Effector CD4-positive, alpha-beta T cell (primary cell): Measurements from ENCODE around the gene CTDSP2.
A peak's percentile ranks its signal among the peaks of the same experiment; 100 is the strongest.
"Not testable (repeated sequence)": the region's sequence is repeated elsewhere in the genome, so short reads cannot be mapped to it uniquely, and the experiment has no call there.

Experiments used
- DNase-seq: peaks from one replicate; pipeline ENCODE4 v3.0.0-alpha.2; 2020

Gene CTDSP2

DNA sequence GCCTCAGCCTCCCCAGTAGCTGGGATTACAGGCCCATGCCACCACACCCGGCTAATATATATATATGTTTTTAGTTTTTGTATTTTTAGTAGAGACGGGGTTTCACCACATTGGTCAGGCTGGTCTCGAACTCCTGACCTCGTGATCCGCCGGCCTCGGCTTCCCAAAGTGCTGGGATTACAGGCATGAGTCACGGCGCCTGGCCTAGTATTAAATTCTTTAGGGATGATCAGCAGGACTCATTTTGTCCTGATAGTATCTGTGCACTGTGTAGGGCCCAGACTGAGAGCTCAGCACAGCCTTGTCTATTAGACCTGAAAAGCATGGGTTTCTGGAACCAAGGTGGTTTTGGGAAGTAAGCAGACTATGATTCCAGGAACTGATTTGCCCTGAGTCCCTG is 34.5 kb upstream of the CTDSP2 start:
- DNase-seq: not testable (repeated sequence)

DNA sequence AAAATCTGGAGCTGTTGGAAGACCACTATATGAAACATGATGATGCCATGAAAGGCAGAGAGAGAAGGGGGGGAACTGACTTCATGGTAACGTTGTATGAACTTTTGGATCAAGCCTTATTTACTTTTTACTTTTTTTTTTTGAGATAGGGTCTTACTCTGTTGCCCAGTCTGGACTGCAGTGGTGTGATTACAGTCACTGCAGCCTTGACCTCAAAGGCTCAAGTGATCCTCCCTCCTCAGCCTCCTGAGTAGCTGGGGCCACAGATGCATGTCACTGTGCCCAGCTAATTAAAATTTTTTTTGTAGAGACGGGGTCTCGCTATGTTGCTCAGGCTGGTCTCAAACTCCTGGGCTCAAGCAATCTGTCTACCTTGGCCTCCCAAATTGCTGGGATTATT is 31.3 kb upstream of the CTDSP2 start:
- DNase-seq: no peak

DNA sequence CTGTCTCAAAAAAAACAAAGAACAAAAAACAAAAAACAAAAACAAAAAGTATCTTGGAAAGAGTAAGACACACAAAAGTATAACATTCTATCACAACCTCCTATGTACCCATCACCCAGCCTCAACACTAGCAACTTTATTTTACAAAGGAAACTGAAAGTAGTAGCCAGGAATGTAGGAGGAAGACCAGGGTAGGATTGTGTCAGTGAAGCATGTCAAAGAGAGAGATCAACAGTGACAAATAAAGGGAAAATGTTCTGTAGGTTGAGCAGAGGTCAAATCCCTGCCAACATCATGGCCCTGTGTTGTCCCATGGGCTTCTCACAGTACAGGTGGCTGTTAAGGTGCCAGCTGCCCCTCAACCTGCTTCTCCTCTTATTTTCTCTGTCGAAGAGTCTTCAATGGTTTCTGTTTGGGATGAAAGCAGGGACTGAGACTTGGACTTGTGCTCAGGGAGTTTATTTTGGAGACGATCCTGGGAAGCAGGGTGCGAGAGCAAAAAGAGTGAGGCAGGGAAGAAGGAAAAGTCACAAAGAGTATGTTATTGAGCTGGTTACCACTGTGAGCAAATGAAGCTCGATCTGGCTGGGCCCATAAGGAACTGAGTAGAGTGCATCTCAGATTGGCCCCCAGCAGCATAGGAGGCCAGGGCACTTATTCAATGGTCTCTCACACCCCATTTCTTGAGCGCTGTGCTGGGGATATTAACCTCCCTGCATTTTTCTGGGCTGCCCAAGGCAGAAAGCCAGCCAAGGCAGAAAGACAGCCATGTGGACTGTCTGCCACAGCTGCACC is 29.4 kb upstream of the CTDSP2 start:
- DNase-seq: no peak

DNA sequence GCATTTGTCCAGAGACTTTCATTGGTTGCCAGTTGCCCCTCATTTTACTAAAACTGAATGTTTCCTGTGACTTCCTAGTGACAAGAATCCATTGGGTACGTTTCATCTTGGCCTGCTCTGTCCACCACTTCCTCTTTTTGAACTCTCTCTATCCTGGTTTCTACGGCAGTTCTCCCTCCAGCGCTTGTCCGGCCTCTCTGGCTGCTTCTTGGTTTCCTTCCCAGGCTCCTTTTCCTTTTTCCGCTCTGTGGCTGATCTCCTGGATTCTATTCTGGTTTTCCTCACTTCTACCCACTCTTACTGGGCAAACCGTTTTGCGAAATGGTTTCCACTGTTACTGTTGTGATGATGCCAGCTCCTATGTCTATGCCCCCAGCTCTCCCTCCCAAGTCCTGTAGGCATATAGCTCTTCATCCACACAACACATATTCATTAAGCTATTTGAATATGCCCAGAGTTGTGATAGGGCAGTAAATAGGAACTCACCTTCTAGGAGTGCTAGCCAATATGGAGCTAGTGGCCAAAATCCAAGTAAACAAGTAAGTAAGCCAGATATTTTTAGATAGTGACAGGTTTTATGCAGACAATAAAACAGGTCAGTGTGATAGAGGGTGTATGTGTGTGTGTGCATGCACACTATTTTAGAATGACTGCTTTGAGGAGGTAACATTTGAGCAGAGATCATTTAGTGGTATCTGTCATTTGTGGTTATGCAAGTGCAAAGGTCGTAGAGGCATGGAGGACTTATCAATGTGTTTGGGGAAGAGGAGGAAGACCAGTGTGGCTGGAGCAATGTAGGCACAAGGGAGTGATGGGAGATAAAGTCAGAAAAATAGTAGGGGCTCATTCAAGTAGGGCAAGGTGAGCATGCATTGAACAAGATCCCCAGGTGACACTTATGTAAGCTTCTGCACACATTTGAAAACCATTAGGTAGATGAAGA is 27.9 kb upstream of the CTDSP2 start:
- DNase-seq: no peak

DNA sequence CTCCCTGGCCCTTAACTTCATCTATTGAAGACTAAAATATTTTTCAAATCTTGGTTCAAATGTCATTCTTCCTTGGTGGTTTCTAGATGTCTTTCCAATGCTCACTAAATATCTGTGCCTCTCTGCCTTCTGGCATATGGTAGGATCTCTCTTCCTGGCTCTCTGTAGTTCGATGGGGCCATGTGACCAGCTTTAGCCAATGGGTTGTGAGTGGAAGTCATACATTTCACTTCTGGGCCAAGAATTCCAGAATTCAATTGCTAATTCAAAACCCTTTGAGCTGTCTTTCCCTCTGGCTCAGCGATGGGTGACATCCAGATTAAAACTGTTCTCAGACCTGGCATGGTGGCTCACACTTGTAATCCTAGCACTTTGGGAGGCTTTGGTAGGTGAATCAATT is 25.8 kb upstream of the CTDSP2 start:
- DNase-seq: no peak

DNA sequence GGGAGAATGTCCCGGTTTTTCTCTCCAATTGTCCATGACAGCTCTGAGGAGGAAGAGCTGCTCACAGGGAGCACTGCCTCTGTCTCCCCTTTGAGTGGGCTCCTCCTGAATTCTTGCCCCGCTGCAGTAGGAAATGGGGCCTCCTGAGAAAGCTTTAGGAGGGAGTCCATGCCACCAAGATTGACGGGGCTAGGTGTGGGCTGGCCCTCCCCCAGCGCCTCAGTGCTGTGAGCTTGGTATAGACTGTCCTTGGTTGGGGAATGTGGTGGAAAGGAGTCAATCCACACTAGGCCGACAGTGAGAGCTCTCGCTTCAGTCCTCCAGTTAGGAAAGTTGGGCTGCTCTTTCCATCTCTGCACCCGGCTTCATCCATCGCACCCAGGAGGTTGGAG is 23.4 kb upstream of the CTDSP2 start:
- no peak for DNase-seq

DNA sequence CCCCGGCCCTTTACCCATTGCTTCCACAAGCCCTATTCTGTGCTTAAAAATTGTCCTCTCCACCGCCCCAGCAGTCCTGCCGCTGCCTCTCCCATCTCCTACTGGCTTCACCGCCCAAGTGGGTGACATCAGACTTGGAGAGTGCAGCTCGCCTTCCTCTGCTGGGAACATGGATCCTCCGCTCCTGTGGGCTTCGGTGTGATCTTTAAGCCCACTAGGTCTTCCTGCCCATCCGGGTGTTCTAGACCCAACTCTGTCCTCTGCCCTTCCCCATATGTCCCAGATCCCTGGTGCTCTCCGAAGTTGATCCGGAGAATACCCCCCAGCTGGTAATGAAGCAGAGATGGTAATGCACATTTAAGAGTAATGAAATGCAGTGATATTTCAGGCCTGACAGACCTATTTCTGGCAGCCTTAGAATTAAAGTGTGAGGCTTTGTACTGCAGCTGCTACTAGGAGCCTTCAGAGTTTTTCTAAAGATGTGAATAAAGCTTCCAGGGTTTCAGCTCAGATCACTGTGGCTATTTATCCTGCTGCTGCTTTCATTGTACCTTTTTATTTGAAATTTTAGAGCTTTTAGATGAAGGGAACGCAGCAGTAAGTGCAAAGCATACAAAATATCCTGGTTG is 22.9 kb upstream of the CTDSP2 start:
- no peak for DNase-seq

DNA sequence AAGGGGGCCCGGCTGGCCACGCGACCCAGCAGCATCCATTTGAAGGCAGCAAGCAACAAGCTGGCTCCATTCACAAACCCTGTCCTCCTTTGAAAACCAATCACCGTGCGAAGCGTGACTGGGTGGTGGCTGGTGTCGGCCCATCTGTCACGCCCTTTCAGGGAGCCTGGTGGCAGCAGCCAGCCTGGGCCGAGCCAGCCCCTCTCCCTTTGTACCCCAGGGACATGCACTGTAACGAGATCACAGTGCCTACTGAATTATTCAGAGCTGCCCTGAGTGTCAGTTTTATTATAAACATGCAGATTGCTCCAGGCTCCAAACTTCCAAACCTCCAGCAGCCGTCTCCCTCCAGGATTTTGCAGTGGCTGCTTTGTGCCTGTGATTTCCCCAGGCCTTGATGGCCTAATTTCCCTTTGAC is 22.3 kb upstream of the CTDSP2 start:
- DNase-seq: no peak

DNA sequence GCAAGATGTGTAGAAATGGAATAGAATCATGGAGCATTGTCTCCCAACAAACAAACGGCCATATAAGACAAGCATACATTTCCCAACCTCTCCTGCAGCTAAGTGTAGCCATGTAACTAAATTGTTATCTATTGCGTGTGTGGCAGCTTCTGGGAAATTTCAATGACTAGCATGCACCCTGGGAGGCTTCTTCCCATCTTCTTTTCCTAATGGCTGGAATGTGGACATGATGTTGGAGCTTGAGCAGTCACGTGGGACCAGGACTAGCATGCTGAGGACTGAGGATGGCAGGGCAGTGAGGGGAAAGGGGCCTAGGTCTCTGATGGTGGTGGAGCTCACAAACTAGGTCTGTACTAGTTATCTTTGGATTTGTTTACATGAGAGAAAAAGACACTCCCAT is 21.7 kb upstream of the CTDSP2 start:
- no peak for DNase-seq

DNA sequence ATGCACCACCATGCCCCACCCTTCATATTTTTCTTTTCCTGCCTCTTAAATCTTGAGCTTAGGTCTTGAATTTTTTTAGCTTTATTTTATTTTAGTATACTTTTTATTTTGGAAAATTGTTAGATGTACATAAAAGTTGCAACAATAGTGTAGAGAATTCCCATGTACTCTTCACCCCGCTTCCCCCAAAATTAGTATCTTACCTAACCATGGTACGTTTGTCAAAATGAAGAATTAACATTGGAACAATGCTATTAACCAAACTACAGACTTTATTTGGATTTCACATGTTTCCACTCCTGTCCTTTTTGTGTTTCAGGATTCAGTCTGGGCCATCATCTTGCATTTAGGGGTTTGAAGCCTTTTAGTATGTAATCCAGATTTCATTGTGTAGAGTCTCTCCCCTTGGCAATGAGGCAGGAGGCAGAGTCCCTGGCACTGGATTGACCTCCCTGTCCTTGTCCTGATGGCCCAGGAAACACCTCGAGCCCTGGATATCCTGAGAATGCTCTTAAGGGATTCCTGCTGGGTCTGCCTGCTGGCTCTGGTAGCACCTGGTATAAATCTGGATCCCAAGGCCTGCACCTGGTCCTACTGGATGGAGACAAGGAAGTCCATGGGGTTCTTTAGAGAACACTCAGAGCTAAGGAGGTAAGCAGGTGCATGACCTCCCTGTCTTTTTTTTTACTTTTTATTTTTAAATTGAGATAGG is 19.9 kb upstream of the CTDSP2 start:
- no peak for DNase-seq

DNA sequence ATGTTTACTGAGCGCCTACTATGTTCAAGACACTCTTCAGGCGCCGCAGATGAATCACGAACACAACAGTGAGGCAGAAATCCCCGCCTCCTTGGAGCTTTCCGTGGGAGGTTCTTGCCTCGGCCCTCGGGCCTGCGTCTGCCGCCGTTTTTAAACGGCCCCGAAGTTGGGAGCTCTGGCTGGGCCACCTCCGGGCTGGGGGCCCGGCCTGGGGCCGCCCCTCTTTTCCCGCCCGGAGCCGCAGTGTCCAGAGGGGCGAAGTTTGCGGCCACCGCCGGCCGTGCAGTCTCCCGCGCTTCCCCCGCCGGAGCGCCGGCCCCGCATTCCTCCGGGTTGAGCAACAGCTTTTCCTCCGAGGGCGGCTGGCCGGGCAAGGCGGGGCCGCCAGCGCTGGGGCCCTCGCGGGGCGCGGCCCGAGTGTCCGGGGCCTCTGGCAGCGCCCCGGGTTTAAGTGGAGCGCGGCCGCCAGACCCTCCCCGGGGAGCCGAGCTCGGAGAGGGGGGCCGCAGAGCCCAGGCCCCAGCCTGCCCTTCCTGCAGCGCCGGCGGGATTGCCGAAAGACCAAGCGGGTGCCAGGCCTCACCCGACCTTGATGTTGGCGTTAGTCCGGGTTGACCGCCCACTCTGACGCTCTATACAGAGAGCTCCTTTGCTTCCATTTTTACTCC is 18.7 kb upstream of the CTDSP2 start:
- DNase-seq: peak; percentile 29

DNA sequence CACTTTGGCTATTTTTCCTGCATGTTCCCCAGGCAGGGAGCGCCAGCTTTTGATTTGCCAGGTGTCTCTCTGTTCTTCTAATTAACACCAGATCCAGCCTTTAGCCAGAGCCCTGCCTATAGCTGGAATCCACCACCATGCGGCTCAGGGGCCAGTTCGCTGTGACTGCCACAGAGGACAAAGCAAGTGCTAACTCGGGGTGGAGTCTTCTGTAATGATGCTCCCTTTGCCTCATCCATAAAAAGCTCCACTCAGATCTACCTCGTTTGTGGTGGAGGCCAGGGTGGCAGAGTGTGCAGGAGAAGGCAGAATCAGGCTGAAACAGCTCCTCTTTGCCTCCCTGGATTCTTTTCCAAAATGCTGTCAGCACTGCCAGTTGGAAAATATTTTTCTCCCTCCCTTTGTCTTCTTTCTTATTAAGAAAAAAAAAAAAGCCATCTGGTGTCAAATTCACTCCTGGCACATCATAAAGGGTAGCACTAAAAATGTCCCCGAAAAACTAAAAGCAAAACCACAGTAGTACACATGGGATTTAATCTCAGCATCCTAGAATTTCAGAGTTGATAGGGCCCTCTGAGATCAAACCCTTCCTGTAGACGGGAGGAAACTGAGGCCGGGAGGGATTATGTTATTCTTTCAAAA is 18.0 kb upstream of the CTDSP2 start:
- DNase-seq: no peak

DNA sequence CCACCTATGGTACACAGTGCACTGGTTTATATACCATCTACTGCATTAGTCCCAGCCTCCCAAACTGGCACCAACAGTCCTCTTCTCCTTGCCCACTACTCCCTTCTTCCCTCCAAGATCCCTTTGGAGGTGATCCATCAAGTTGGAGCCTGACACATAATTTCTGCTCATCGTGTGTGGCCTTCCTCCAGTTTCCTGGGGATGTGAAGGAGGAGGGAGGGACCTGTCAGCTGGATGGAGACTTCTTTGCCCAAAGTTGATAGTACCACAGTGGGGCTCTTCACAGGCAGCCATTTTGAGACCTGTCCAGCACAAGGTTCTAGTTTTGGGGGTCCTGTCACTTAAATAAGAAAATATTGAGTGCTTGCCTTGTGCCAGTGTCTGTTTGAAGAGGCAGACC is 17.1 kb upstream of the CTDSP2 start:
- no peak for DNase-seq

DNA sequence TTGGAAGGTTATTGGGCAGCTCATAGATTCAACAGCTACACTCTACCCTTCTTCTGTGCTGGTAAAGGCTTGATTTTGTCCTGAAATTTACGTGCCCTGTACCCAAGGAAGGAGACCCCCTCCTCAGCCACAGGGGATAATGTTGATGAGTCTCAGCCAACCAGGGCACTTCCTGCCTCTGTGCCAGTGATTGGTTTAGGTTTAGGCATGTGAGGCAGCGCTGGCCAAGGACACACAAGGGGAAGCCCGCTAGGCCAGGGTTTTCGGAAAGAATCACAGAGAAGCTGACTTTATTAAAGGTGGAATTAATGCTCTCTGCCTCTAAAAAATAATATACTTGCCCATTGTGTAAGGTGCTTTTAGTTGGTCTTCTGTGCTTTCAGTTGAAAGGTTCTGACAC is 15.4 kb upstream of the CTDSP2 start:
- DNase-seq: no peak

DNA sequence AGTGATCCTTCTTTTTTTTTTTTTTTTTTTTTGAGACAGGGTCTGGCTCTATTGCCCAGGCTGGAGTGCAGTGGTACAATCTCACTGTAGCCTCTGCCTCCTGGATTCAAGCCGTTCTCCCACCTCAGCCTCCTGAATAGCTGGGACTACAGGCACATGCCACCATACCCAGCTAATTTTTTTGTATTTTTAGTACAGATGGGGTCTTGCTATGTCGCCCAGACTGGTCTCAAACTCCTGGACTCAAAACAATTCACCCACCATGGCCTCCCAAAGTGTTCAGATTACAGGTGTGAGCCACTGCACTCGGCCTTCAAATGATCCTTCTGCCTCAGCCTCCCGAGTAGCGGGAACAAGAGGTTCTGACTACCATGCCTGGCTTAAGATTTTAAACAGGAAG is 14.4 kb upstream of the CTDSP2 start:
- not testable (repeated sequence) for DNase-seq

DNA sequence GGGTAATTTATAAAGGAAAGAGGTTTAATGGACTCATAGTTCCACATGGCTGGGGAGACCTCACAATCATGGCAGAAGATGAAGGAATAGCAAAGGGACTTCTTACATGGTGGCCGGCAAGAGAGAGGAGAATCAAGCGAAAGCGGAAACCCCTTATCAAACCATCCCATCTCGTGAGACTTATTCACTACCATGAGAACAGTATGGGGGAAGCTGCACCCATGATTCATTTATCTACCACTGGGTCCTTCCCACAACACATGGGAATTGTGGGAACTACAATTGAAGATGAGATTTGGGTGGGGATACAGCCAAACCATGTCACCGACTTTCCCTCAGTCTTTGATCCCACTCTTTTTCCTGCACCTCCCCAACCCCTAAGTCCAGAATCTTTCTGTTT is 12.6 kb upstream of the CTDSP2 start:
- DNase-seq: no peak

DNA sequence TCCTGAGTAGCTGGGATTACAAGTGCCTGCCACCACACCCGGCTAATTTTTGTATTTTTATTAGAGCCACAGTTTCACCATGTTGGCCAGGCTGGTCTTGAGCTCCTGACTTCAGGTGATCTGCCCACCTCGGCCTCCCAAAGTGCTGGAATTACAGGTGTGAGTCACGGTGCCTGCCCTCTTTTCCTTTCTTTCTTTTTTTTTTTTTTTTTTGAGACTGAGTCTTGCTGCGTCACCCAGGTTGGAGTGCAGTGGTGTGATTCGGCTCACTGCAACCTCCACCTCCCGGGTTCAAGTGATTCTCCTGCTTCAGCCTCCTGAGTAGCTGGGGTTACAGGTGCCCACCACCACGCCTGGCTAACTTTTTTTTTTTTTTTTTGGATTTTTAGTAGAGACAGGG is 11.6 kb upstream of the CTDSP2 start:
- not testable (repeated sequence) for DNase-seq

DNA sequence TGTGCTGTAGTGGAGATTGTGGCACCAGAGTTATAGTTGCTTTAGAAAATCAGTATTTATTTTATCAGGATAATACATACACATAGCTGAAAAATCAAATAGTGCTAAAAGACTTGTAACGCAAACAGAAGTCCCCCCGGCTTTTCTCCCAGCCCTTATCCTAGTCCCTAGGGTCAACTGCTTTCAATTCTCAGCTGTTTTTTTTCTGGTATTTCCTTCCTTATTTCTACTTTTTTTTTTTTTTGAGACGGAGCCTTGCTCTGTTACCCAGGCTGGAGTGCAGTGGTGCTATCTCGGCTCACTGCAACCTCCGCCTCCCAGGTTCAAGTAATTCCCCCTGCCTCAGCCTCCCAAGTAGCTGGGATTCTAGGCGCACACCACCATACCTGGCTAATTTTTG is 8.4 kb upstream of the CTDSP2 start:
- no peak for DNase-seq

DNA sequence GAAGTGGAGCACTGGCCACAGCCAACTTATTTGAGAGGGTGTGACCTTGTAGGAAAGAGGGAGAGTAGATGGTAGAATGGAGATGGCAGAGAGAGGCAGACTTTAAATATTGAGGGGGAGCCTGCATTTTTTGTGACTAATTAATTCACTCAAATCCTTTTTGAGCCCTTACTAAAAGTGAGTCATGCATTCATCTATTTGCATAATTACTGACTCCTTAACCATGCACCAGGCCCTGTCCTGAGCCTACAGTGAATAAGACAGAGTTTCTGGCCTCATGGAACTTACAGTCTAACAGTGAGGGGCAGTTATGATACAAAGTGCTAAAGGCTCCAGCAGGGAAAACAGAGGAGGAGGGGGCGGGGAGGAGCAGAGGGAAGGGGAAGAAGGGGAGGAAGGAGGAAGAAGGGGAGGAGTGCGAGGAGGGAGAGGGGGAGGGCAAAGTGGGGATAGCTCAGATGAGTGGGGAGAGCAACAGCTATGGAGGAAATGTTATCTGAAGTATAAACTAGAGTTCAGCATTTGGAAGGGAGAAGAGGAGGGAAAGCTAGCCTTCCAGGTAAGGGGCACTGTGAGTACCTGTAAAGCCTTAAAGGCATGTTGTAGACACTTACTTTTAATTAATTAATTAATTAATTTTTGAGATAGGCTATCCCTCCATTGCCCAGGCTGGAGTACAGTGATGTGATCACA is 7.5 kb upstream of the CTDSP2 start:
- no peak for DNase-seq

DNA sequence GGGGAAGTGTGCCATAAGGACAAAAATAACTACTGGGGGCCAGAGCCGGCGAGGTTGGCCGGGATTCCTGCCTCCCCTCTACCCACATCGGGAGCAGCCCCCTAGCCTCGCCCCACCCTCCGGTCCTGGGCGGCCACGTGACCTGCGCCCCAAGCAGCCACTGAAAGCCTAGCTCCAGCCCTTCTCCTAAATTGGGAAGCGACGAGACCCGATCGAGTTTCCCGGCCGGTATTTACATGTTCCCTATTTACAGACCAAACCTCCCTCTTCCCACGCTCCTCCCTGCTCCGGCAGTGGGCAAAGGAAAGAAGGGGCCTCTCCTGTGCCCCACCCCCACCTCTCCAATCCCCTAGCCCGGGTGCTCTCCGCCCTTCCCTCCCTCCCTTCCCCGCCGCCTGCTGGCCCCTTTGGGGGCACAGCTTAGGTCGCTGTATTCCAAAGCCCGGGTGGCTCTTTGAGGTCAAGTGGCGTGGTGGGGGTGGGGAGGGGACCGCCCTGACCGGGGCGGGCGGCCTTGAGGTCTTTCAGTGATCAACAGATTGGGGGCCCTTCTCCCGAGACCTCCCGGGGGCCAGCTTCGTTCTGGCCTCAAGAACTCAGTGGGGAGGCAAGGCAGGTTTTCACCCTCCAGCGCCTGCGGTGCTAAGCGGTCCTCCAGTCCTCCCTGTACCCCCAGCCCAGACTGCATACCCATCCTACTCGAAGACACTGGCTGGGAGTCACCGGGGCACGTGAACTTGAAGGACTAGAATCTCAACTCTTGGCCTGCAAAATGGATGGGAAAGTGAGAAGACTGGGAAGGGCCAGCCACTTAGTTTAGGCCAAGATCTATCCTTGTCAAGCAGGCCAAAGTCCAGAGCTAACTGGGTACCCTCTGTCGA is 6.3 kb upstream of the CTDSP2 start:
- DNase-seq: no peak
